ENCODE measurements around the gene INAFM2. TPM values are rescaled to one million over a fixed set of nuclear protein-coding genes. Genes with fewer than 3 reads are reported as not detected.

Gene INAFM2
- total RNA-seq, 1 donor from 2014 or later, result 33.8 TPM

GRCh38 chr15:40338921-40339620, 15.6 kb downstream of the INAFM2 start:
- no peak for TF ChIP-seq CTCF (IDR thresholded peaks at IDR 0.05)
- peak; percentile 30 to 55 for ATAC-seq
- Histone ChIP-seq H3K9me3 (no peaks in the 10 kb centered on the region), H3K4me1 (peaks cover 94% of the 10 kb centered on the region), H3K27me3 (ENCODE audit: low read depth) (no peaks in the 10 kb centered on the region), H3K36me3 (peaks cover 27% of the 10 kb centered on the region), H3K4me3 (peak overlapping the region; percentile 67), H3K27ac (peak overlapping the region; percentile 97)
- intact Hi-C loops (cut with DNase I), result no loop called here
- no peak for DNase-seq

GRCh38 chr15:40339621-40339945, 16.1 kb downstream of the INAFM2 start:
- Histone ChIP-seq H3K9me3 (no peaks in the 10 kb centered on the region), H3K27me3 (ENCODE audit: low read depth) (no peaks in the 10 kb centered on the region), H3K27ac (peak overlapping the region; percentile 97), H3K36me3 (peaks cover 27% of the 10 kb centered on the region), H3K4me1 (peaks cover 94% of the 10 kb centered on the region), H3K4me3 (peak overlapping the region; percentile 67)
- TF ChIP-seq CTCF (IDR thresholded peaks at IDR 0.05), result no peak
- ATAC-seq (no peak), DNase-seq (no peak)
- intact Hi-C loops (cut with DNase I), result no loop called here

GRCh38 chr15:40340038-40340739, 16.7 kb downstream of the INAFM2 start:
- Histone ChIP-seq H3K9me3 (no peaks in the 10 kb centered on the region), H3K27me3 (ENCODE audit: low read depth) (no peaks in the 10 kb centered on the region), H3K36me3 (peaks cover 21% of the 10 kb centered on the region), H3K27ac (peak overlapping the region; percentile 97), H3K4me3 (peak overlapping the region; percentile 67), H3K4me1 (peaks cover 93% of the 10 kb centered on the region)
- ATAC-seq, result peak; percentile 41 to 57
- no peak for TF ChIP-seq CTCF (IDR thresholded peaks at IDR 0.05)
- intact Hi-C loops (cut with DNase I), result no loop called here
- peak; percentile 70 for DNase-seq

- peak; percentile 13 for TF ChIP-seq CTCF (IDR thresholded peaks at IDR 0.05)
Observed at GRCh38 chr15:40340740-40341400, 17.4 kb downstream of the INAFM2 start, which contains the start of gene CCDC9B. Gene CCDC9B, minus strand, starts transcription at chr15:40340939. Its CDS starts 120 bp downstream, at chr15:40340819.

GRCh38 chr15:40342416-40343320, 19.2 kb downstream of the INAFM2 start:
- H3K4me1 ChIP-seq, result peaks cover 68% of the 10 kb centered on the region
- intact Hi-C loops (cut with DNase I), result no loop called here
- no peak overlapping the region for H3K4me3 ChIP-seq
- TF ChIP-seq CTCF (IDR thresholded peaks at IDR 0.05), result no peak
- peak overlapping the region; percentile 49 for H3K27ac ChIP-seq
- DNase-seq (no peak), ATAC-seq (no peak)
- H3K27me3 ChIP-seq (ENCODE audit: low read depth), result no peaks in the 10 kb centered on the region
- H3K9me3 ChIP-seq, result no peaks in the 10 kb centered on the region
- no peaks in the 10 kb centered on the region for H3K36me3 ChIP-seq

More at GRCh38 chr15:40340740-40341400, 17.4 kb downstream of the INAFM2 start, which contains the start of gene CCDC9B:
- no peaks in the 10 kb centered on the region for H3K27me3 ChIP-seq (ENCODE audit: low read depth)
- intact Hi-C loops (cut with DNase I), result no loop called here
- H3K9me3 ChIP-seq, result no peaks in the 10 kb centered on the region
- H3K4me1 ChIP-seq, result peaks cover 86% of the 10 kb centered on the region
- peak; percentile 88 to 90 for ATAC-seq
- peak; percentile 92 for DNase-seq
- H3K27ac ChIP-seq, result peak within 1 kb of the TSS; percentile 97
- peaks cover 15% of the 10 kb centered on the region for H3K36me3 ChIP-seq
- H3K4me3 ChIP-seq, result peak within 1 kb of the TSS; percentile 67
